Heart left ventricle (tissue), 13 donors: ENCODE data around the gene ZNF860.

Experiments
- POLR2A ChIP-seq, 2 donors: fragments of 450-650 bp; IDR thresholded peaks; one replicate each; pipeline ENCODE4 v1.6.1; 2017; ENCODE audit warnings: antibody characterized with exemption in 2 of 2, mild to moderate bottlenecking in 2 of 2, moderate library complexity in 2 of 2
- TF ChIP-seq, protein P1 (sequence below), 12 donors: fragments of 200-600 bp; sonication (generic) in 4 of 12; IDR thresholded peaks; one replicate each; pipeline versions ENCODE4 v1.5.0 to v1.8.0; 2018 to 2022; ENCODE audit warnings: antibody characterized with exemption in 12 of 12, mild to moderate bottlenecking in 5 of 12
- donor health status: ischemic (EF 13 %, LVEDD 7.1; RV severe dilation, severe dysfunction).
- donor health status: DM: no; HTN: yes; CAD: no.
- donor health status: DM: no; HTN: no; CAD: no.
- donor health status: ischemic (EF 25% LVEDD 6.9; RV normal size, moderate dysfunction).
- donor health status: ischemic (EF 25% LVEDD 5.7; RV mildly dilated, moderate dysfunction).
- donor health status: ischemic (EF 35%, LVEDD 5.7; RV mildly dilated, moderate dysfunction).
- donor health status: nonischemic (EF 11% LVEDD 7.7; RV severe dilation, severe dysfunction).
- donor health status: DM: yes; HTN: yes; CAD: no.
- donor health status: PGD.
- donor health status: ischemic (EF 29% LVEDD 5.4; RV normal size, mild dysfunction).
- donor health status: nonischemic (EF 23%, LVEDD 6.1; RV moderate dilation, normal function).

DNA sequence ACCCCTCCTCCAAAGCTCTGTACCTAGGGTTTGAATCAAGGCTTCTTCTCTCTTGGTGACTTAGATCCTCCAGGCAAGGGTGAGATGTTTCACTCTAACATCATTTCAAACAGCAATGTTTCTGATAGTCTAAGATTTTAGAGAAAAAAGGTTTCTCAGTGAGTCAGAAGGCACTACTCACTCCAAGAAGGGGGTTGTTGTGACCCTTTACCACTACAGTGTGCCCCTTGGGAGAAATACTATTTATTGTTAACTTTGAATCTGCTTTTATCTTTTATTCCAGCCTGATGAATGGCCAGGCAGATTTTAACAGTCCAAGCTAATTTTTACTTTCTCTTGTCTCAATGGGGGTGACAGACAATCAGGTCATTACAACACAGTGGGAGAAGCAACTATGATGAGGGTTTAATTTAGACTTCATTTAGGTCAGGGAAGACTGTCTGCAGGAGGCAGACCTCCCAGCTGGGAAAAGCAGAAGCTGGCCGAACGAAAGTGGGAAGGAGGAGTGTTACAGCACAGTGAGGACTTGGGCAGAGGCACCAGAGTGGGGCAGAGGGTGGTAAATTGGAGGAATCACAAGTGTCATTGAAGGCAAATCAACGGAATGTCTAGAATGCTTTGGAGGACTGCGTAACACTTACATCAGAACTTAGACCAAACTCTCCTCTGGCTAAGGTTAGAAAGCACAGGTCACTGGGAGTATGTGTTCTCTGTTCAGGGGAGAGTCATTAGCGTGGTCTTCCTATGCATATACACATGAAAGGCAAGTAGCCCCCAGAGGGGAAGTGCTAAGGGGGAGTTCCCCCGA, 21.2 kb downstream of the ZNF860 start:
- TF ChIP-seq, protein P1, sequence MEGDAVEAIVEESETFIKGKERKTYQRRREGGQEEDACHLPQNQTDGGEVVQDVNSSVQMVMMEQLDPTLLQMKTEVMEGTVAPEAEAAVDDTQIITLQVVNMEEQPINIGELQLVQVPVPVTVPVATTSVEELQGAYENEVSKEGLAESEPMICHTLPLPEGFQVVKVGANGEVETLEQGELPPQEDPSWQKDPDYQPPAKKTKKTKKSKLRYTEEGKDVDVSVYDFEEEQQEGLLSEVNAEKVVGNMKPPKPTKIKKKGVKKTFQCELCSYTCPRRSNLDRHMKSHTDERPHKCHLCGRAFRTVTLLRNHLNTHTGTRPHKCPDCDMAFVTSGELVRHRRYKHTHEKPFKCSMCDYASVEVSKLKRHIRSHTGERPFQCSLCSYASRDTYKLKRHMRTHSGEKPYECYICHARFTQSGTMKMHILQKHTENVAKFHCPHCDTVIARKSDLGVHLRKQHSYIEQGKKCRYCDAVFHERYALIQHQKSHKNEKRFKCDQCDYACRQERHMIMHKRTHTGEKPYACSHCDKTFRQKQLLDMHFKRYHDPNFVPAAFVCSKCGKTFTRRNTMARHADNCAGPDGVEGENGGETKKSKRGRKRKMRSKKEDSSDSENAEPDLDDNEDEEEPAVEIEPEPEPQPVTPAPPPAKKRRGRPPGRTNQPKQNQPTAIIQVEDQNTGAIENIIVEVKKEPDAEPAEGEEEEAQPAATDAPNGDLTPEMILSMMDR (IDR thresholded peaks at IDR 0.05), result no peak
- TF ChIP-seq POLR2A (IDR thresholded peaks at IDR 0.05), result no peak
